ENCODE results near the gene DPP8.
"Not testable (repeated sequence)": the region's sequence is repeated elsewhere in the genome, so short reads cannot be mapped to it uniquely, and the experiment has no call there.

DPP8 gene

GRCh38 chr15:65521350-65521749 lies 3.9 kb upstream of the DPP8 start:
- no peak for DNase-seq

GRCh38 chr15:65518633-65519285 lies 1.3 kb upstream of the DPP8 start:
- no peak for DNase-seq

DNA sequence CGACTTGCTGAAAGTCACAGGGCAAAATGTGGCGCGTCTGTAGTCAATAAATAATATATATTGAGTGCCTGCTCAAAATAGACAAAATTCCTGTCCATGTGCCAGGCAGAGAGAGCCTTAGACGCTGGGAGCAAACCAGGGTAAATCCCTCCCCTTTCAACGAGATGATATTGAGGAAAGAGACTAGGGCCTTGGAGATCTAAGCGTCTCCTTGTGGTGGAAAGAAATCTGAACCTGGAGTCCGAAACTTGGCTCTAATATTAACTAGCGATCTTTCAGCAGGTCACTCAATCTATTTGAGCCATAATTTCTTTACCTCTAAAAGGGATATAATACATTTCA lies 348 bp upstream of the DPP8 start:
- no peak for DNase-seq

GRCh38 chr15:65512807-65513416 lies 4.6 kb downstream of the DPP8 start:
- no peak for DNase-seq

GRCh38 chr15:65512189-65512588 lies 5.3 kb downstream of the DPP8 start:
- DNase-seq, result no peak

GRCh38 chr15:65509321-65509720 lies 8.2 kb downstream of the DPP8 start:
- DNase-seq, result no peak

DNA sequence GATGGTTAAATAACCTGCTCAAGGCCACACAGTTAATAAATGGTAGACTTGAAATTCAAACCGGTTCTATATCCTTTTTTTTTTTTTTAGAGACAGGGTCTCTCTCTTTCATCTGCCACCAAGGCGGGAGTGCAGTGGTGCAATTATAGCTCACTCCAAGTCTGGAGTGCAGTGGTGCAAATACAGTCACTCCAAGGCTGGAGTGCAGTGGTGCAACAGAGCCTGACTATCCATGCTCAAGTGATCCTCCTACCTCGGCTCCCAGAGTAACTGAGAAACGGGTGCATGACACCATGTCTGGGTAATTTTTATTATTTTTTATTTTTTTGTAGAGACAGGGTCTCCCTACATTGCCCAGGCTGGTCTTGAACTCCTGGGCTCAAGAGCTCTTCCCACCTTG lies 23.4 kb downstream of the DPP8 start:
- DNase-seq, result no peak

- no peak for DNase-seq
Measured at GRCh38 chr15:65484876-65485275, 32.6 kb downstream of the DPP8 start.

- no peak for DNase-seq
Measured at GRCh38 chr15:65476903-65477302, 40.6 kb downstream of the DPP8 start.

GRCh38 chr15:65470866-65471265 lies 46.6 kb downstream of the DPP8 start:
- no peak for DNase-seq

DNA sequence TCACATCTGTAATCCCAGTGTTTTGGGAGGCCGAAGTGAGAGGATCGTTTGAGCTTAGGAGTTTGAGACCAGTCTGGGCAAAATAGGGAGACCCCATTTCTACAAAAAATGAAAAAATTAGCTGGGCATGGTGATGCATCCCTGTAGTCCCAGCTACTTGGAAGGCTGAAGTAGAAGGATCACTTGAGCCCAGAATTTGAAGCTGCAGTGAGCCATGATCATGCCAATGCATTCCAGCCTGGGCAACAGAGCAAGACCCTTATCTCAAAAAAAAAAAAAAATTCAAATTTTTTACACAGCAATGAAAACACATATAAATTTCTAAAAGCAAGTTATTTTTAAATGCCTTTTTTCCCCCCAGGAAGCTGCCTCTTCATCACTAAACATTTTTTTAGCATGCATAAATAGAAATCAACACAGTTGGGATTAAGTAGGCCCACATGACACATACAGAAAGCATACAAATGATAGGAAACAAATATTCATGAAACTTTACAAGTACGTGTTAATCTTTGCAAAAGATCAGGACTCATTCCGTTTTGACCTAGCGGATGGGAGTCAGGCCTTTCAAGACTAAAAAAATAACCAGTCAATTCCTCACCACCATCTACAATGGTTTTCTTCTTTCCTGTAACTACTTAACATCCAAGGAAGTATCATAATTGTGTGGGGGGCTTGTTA lies 49.1 kb downstream of the DPP8 start:
- DNase-seq, result no peak

DNA sequence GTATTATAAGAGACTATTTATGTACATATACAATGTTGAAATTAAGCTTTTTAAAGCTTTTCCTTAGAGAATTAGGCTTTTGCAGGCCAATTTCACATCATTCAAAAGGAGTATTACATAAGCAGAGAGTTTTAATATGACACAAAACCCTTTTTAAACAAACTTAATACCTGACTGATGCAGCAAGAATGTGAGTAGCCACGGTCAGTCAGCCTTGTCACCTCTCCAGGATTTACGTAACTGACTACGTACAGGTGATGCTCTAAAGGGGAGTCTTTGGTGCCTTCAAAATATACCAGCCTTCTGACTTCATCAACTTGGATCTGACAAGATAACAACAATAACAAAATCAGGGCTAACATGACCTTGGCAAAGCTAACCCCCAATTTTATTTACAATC lies 50.6 kb downstream of the DPP8 start:
- no peak for DNase-seq

DNA sequence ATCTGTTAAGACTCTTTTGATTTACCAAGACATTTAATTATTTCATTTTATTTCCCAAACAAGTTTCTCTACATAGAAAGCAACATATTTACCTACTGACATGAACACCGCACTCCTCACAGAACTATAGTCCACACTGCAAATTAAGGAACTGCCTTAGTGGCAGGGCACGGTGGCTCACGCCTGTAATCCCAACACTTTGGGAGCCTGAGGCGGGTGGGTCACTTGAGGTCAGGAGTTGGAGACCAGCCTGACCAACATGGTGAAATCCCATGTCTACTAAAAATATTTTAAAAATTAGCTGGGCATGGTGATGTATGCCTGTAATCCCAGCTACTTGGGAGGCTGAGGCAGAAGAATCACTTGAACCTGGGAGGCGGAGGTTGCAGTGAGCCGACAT lies 54.4 kb downstream of the DPP8 start:
- DNase-seq, result not testable (repeated sequence)

DNA sequence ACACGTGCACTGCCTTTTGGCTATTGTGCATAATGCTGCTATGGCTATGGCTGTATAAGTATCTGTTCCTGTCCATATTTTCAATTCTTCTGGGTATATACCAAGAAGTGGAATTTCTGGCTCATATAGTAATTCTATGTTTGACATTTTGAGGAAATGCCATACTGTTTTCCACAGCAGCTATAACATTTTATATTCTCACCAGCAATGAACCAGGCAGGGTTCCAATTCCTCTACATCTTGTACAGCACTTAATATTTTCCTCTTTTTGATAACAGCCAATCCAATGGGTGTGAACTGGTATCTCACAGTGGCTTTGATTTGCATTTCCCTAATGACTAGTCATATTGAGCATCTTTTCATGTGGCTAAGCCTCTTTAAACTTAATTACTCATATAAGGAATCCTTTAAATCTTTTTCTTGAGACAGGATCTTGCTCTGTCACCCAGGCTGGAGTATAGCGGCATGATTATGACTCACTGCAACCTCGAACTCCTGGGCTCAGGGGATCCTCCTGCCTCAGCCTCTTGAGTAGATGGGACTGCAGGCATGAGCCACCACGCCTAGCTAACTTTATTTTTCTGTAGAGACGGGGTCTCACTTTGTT lies 56.6 kb downstream of the DPP8 start:
- DNase-seq, result no peak

DNA sequence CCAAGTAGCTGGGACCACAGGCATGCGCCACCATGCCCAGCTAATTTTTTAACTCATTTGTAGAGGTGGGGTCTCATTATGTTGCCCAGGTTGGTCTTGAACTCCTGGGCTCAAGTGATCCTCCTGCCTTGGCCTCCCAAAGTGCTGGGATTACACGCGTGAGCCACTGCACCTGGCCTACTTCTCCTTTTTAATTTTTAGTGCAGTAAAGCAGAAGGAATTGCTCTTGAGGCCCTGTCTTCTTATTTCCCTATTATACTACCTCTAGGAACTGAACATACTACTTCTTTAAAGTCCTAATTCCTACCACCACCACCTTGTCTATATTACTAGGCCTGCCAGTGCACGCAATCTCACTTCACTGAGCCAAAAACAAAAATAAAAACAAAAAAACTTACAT lies 62.2 kb downstream of the DPP8 start:
- not testable (repeated sequence) for DNase-seq

GRCh38 chr15:65451989-65452388 lies 65.5 kb downstream of the DPP8 start:
- DNase-seq, result no peak

DNA sequence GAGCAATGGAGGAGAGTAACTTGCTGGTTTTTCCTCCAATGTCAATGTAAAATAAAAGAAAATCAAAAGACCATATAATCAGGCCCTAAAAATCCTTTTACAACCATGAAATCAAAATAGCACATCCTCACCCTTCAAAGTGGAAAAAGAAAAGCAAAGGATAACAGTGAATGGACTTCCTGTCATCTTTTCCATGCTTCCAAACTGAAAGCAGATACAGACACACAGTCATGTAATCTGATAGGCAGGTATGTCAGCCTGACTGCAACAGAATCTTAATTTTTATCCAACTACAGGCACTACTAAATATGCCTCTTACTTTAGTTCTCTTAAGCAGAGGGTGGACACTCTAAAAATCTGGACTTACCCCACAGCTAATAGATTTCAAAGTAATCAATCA lies 66.9 kb downstream of the DPP8 start:
- DNase-seq, result no peak

DNA sequence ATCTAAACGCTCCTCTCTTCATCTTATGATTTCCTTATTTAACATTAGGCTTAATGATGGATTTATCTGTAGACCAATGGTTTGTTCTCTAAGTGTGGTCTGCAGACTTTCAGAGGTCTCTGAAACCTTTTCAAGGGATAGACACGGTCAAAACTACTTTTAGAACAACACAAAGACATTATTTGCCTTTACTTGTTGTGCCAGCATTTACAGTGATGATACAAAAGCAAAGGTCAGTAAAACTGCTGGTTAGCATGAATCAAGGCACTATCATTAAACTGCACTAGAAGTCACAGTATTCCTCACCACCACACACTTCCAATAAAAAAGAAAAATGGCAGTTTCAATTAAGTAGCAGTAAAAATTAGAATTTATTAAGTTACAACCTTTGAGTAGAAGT lies 70.3 kb downstream of the DPP8 start:
- no peak for DNase-seq

DNA sequence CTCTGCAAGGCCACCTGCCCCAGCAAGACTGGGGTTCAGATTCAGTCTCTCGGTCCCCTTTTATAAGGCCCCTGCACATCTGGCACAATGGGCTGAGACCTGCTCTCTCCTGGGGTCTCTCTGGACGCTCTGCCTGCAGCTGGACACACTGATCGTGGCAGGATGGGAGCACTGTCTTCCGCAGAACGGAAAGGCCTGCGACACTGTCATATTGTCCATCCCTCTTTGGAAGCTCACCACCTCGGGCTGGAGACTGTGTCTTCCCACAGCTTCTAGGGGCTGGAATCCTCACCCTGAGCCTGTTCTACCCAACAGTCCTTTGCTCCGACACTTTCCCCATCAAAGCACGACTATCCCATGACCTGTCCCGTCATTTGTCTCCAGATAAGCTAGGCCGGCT lies 83.3 kb downstream of the DPP8 start:
- DNase-seq, result no peak

DNA sequence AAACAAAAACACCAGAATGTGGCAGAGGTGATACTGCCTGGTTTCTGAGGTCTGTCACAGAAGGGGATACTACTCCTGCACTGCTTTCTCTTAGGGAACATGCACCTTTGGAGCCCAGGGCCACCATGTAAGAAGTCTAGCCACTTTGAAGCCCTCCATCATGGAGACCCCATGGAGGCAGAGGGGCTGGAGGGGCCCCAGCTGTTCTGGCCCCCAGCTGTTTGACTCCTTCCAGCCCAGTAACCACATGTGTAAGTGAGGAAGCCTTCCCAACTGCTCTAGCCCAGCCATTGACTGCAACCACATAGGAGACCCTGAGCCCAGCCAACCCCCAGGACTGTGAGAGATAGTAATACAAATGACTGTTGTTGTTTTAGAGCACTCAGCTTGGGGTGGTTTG lies 85.8 kb downstream of the DPP8 start:
- DNase-seq, result no peak

DNA sequence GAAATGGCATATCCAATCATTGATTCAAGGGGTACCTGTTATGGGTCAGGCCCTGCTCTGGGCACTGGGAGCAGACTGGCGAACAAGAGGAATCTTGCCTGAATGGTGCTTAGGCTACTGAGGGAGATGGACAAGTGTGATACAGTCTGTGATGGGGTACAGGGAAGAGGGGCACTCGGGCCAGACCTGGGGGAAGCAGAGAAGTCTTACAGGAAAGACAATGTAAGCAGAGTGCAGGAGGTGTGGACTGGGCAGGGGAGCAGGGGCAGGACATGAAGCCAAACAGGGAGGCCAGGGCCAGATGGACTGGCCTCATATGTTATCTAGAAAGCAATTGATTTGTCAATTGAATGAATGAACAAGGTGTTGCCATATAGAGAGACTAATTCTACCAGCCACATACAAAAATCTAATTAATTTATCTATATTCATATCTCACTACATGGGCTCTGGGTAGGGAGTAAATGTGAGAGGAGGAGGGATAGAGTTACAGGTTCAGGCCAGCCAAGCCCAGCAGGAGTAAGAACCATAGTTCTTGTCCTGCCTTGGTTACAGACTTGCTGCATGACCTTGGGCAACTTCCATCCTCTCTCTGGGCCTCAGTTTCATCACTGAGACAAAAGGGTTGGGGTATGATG lies 91.2 kb downstream of the DPP8 start:
- DNase-seq, result no peak

- DNase-seq, result no peak
Measured at GRCh38 chr15:65424683-65425082, 92.8 kb downstream of the DPP8 start.

DNA sequence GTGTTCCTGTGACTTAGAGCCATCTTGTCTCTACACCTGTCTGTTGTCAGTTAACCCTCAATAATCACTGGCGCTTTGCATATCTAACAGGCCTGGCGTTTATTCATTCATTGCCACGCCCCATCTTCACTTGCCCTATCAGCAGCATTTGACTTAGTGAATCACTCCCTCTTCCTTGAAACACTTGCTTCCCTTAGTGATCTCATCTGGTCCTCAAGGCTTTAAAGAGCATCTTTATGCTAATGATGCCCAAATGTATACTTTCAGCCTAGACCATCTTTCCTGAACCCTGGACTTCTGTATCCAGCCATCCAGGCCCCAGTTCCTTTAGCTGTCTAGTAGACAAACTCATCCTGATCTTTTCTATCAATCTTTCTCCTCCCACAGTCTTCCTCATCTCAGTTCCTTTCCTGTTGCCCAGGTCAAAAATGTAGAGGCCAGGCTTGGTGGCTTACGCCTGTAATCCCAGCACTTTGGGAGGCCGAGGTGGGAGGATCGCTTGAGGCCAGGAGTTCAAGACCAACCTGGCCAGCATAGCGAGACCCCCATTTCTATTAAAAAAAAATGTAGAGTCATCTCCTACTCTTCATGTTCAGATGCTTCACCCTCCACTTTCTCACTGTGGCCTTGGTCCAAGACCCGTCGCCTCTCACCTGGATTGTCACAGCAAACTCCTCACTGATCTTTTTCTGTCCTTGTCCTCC lies 93.4 kb downstream of the DPP8 start:
- no peak for DNase-seq

Data from islet precursor cell (in vitro differentiated cells).